DOHH2 (cell line): ENCODE results near the gene BAIAP2.

Experiments used
- H3F3A ChIP-seq: fragments of 200-600 bp; sonication (generic), shearing (Covaris generic); 2 replicates; pipeline ENCODE4 v1.6.0; 2016; ENCODE audit warnings: antibody characterized with exemption, mild to moderate bottlenecking; ENCODE audit not compliant: control insufficient read depth, insufficient read depth
- H3K27ac ChIP-seq: fragments of 200-600 bp; sonication (generic); 2 replicates; pipeline ENCODE4 v1.5.1; 2014; ENCODE audit warnings: low read depth, mild to moderate bottlenecking, low read length, moderate library complexity
- H3K27me3 ChIP-seq: fragments of 200-600 bp; sonication (generic); 2 replicates; pipeline ENCODE4 v1.6.1; 2014; ENCODE audit warnings: mild to moderate bottlenecking, low read length, mixed read lengths; ENCODE audit not compliant: control insufficient read depth
- H3K36me3 ChIP-seq: fragments of 200-600 bp; sonication (generic); 2 replicates; pipeline ENCODE4 v1.6.1; 2014; ENCODE audit warnings: mild to moderate bottlenecking, low read length, moderate library complexity, mixed read lengths; ENCODE audit not compliant: control insufficient read depth
- H3K4me1 ChIP-seq: fragments of 200-600 bp; sonication (generic); 2 replicates; pipeline ENCODE4 v1.6.1; 2014; ENCODE audit warnings: mild to moderate bottlenecking, low read length, mixed read lengths; ENCODE audit not compliant: control insufficient read depth
- H3K4me2 ChIP-seq: fragments of 200-600 bp; sonication (generic); 2 replicates; pipeline ENCODE4 v1.6.0; 2014; ENCODE audit warnings: mild to moderate bottlenecking, low read length, moderate library complexity
- H3K4me3 ChIP-seq: fragments of 200-600 bp; sonication (generic); 2 replicates; pipeline ENCODE4 v1.5.1; 2014; ENCODE audit warnings: mild to moderate bottlenecking, low read length, mixed read lengths
- H3K79me2 ChIP-seq: fragments of 200-600 bp; sonication (generic); 2 replicates; pipeline ENCODE4 v1.6.1; 2014; ENCODE audit warnings: mild to moderate bottlenecking, low read length, mixed read lengths; ENCODE audit not compliant: control insufficient read depth
- H3K9me2 ChIP-seq: fragments of 200-600 bp; sonication (generic); replicated peaks from 2 replicates; pipeline ENCODE4 v1.6.1; 2014; ENCODE audit warnings: mild to moderate bottlenecking, low read length, mixed read lengths; ENCODE audit not compliant: control insufficient read depth
- H3K9me3 ChIP-seq: fragments of 200-600 bp; sonication (generic); 2 replicates; pipeline ENCODE4 v1.6.1; 2014; ENCODE audit warnings: antibody characterized with exemption, low read length, mixed read lengths; ENCODE audit not compliant: control insufficient read depth, insufficient read depth
- H4K20me1 ChIP-seq: fragments of 200-600 bp; sonication (generic); 2 replicates; pipeline ENCODE4 v1.6.0; 2014; ENCODE audit warnings: low read depth, mild to moderate bottlenecking, antibody characterized with exemption, low read length, moderate library complexity; ENCODE audit not compliant: control insufficient read depth, insufficient read depth
- EZH2phosphoT487 ChIP-seq: fragments of 200-600 bp; sonication (generic); IDR thresholded peaks from 2 replicates; pipeline ENCODE4 v1.6.1; 2017; ENCODE audit warnings: borderline replicate concordance, mild to moderate bottlenecking, antibody characterized with exemption, low read length, moderate library complexity, mixed read lengths
- TF ChIP-seq, protein P1 (sequence below): fragments of 200-600 bp; sonication (generic); IDR thresholded peaks from one replicate; pipeline ENCODE4 v1.5.1; 2014; ENCODE audit warnings: antibody characterized with exemption, mild to moderate bottlenecking, low read depth, low read length; ENCODE audit not compliant: poor library complexity, severe bottlenecking

Gene BAIAP2

DNA sequence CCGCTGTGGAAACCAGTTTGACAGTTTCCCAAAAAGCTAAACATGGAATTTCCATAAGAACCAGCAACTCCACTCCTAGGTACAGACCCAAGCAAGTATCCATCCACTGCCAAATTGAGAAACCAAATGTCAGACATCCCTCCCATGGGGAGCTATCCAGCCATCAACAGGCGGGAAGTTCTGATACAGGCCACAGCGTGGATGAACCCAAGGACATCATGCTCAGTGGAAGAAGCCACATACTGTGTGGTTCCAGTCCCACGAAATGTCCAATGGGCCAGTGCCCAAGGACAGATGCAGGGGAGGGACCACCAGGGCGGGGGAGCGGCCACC, 12.6 kb upstream of the BAIAP2 start:
- Histone ChIP-seq H3F3A (no peaks in the 10 kb centered on the region), H3K36me3 (no peaks in the 10 kb centered on the region), H4K20me1 (no peaks in the 10 kb centered on the region), H3K27me3 (peaks cover 13% of the 10 kb centered on the region), H3K4me2 (no peak overlapping the region), H3K9me2 (no peaks in the 10 kb centered on the region), H3K4me1 (peaks cover 6% of the 10 kb centered on the region), H3K79me2 (no peaks in the 10 kb centered on the region), H3K4me3 (no peak overlapping the region), H3K9me3 (no peaks in the 10 kb centered on the region), H3K27ac (no peak overlapping the region)
- TF ChIP-seq EZH2phosphoT487 = no peak
- TF ChIP-seq, protein P1, sequence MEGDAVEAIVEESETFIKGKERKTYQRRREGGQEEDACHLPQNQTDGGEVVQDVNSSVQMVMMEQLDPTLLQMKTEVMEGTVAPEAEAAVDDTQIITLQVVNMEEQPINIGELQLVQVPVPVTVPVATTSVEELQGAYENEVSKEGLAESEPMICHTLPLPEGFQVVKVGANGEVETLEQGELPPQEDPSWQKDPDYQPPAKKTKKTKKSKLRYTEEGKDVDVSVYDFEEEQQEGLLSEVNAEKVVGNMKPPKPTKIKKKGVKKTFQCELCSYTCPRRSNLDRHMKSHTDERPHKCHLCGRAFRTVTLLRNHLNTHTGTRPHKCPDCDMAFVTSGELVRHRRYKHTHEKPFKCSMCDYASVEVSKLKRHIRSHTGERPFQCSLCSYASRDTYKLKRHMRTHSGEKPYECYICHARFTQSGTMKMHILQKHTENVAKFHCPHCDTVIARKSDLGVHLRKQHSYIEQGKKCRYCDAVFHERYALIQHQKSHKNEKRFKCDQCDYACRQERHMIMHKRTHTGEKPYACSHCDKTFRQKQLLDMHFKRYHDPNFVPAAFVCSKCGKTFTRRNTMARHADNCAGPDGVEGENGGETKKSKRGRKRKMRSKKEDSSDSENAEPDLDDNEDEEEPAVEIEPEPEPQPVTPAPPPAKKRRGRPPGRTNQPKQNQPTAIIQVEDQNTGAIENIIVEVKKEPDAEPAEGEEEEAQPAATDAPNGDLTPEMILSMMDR = no peak

DNA sequence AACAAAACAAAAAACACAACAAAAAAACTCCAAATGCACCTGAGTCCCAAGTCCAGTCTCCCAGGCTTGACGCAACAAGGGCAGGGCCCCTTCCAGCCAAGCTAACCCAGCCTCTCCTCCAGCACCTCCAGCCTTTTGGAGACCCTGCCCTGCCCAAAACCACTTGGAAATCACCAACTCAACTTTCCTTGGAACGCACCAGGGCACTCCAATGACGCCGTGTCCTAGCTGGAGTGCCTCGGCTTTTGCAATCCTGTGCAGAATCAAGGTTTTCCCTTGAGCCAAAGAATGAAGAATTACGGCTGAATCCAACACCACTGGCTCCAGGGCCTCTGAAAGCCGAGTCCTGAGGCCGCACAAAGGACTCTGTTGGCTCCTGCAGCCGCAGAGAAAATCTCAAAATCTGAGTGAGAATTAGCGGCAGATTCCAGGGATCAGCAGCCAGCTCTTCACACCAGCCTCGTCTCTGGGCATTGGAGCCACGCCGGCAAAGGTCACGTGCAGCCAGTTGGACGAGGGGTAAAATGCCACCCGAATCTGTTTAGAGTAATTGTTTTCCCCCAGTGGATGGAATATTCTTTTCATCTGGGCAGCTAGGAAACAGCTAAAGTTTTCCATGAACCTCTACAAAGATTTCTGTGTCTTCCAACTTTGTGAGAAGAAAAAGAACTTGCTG, 9.7 kb upstream of the BAIAP2 start:
- TF ChIP-seq EZH2phosphoT487 = no peak
- TF ChIP-seq, protein P1 = no peak
- no peaks in the 10 kb centered on the region for H3K36me3 ChIP-seq
- no peaks in the 10 kb centered on the region for H3K79me2 ChIP-seq
- H3K27me3 ChIP-seq = no peaks in the 10 kb centered on the region
- H3K9me2 ChIP-seq = no peaks in the 10 kb centered on the region
- H3K9me3 ChIP-seq = no peaks in the 10 kb centered on the region
- no peak overlapping the region for H3K27ac ChIP-seq
- H4K20me1 ChIP-seq = no peaks in the 10 kb centered on the region
- no peak overlapping the region for H3K4me2 ChIP-seq
- H3K4me3 ChIP-seq = no peak overlapping the region
- H3K4me1 ChIP-seq = no peaks in the 10 kb centered on the region
- no peaks in the 10 kb centered on the region for H3F3A ChIP-seq

DNA sequence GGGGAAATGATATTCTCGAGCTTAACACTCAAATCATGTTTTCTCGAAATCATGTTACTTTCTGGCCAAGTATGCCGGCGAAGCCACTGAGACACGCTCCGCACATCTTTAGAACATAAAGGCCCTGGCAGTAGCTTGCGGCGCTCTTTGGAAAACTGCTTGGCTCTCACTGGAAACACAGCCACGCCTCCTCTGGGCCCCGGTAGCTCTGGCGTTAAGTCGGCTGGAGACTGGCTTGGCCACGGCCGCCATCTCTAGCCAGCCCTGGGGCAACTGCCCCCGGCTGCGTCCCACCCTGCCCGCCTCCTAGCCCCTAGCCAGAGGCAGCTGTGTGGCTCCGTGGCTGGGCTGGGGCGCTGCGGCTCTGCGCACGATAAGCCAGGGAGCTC, 9.2 kb upstream of the BAIAP2 start:
- no peaks in the 10 kb centered on the region for H3K27me3 ChIP-seq

More for the DNA sequence above, 9.2 kb upstream of the BAIAP2 start:
- Histone ChIP-seq H3F3A (no peaks in the 10 kb centered on the region), H3K4me3 (no peak overlapping the region), H3K4me2 (no peak overlapping the region), H3K4me1 (no peaks in the 10 kb centered on the region), H3K9me2 (no peaks in the 10 kb centered on the region), H4K20me1 (no peaks in the 10 kb centered on the region), H3K27ac (no peak overlapping the region), H3K9me3 (no peaks in the 10 kb centered on the region), H3K36me3 (no peaks in the 10 kb centered on the region), H3K79me2 (no peaks in the 10 kb centered on the region)
- TF ChIP-seq, protein P1 = no peak
- no peak for TF ChIP-seq EZH2phosphoT487
